Liver (tissue), 9 donors: ENCODE data around the gene GOLGA2. TPM values are rescaled to one million over a fixed set of nuclear protein-coding genes. Genes with fewer than 3 reads are reported as not detected.

Experiments
- DNase-seq: peaks from one replicate; pipeline ENCODE4 v3.0.0-alpha.2; 2017; ENCODE audit warnings: low spot score
- H3K27ac ChIP-seq, 2 donors: one replicate each; pipeline ENCODE4 v1.7.0; 2013; ENCODE audit warnings: inconsistent platforms in 2 of 2, low read length in 2 of 2, control low read depth in 1 of 2, low read depth in 1 of 2, mild to moderate bottlenecking in 1 of 2
- H3K27me3 ChIP-seq, 4 donors: one replicate each; pipeline versions ENCODE4 v1.6.1 to v1.7.0; 2013; ENCODE audit warnings: low read length in 3 of 4, inconsistent platforms in 1 of 4, mild to moderate bottlenecking in 1 of 4, moderate library complexity in 1 of 4; ENCODE audit not compliant: control insufficient read depth in 4 of 4, insufficient read depth in 4 of 4
- H3K36me3 ChIP-seq, 4 donors: one replicate each; pipeline versions ENCODE4 v1.6.1 to v1.7.0; 2013; ENCODE audit warnings: low read length in 3 of 4, mild to moderate bottlenecking in 3 of 4, low read depth in 1 of 4, moderate library complexity in 1 of 4; ENCODE audit not compliant: control insufficient read depth in 4 of 4, insufficient read depth in 3 of 4
- H3K4me1 ChIP-seq, 4 donors: one replicate each; pipeline versions ENCODE4 v1.6.1 to v1.7.0; 2013; ENCODE audit warnings: low read length in 3 of 4, mild to moderate bottlenecking in 3 of 4, moderate library complexity in 1 of 4; ENCODE audit not compliant: control insufficient read depth in 4 of 4, insufficient read depth in 4 of 4
- H3K4me3 ChIP-seq, 3 donors: one replicate each; pipeline versions ENCODE4 v1.6.1 to v1.7.0; 2013; ENCODE audit warnings: low read length in 3 of 3, control low read depth in 1 of 3, low read depth in 1 of 3, mild to moderate bottlenecking in 1 of 3
- H3K9ac ChIP-seq, 2 donors: one replicate each; pipeline ENCODE4 v1.7.0; 2013; ENCODE audit warnings: low read length in 2 of 2, mild to moderate bottlenecking in 2 of 2, moderate library complexity in 2 of 2, control low read depth in 1 of 2, low read depth in 1 of 2
- H3K9me3 ChIP-seq, 4 donors: one replicate each; pipeline versions ENCODE4 v1.6.1 to v1.7.0; 2013; ENCODE audit warnings: low read length in 3 of 4; ENCODE audit not compliant: control insufficient read depth in 4 of 4
- EGR1 ChIP-seq, 2 donors: IDR thresholded peaks; 2 replicates each; pipeline ENCODE4 v1.6.1; 2016 to 2018; ENCODE audit warnings: antibody characterized with exemption in 2 of 2, low read depth in 2 of 2
- FOXA1 ChIP-seq: IDR thresholded peaks from 2 replicates; pipeline ENCODE4 v1.6.1; 2016; ENCODE audit warnings: antibody characterized with exemption
- FOXA2 ChIP-seq: IDR thresholded peaks from 2 replicates; pipeline ENCODE4 v1.6.1; 2016; ENCODE audit warnings: antibody characterized with exemption
- HNF4A ChIP-seq, 2 donors: conservative IDR thresholded peaks; 2 replicates each; pipeline ENCODE4 v1.6.1; 2016; ENCODE audit warnings: antibody characterized with exemption in 2 of 2, mild to moderate bottlenecking in 2 of 2
- HNF4G ChIP-seq: IDR thresholded peaks from 2 replicates; pipeline ENCODE4 v1.6.1; 2016; ENCODE audit warnings: antibody characterized with exemption
- RAD21 ChIP-seq, 2 donors: IDR thresholded peaks; 2 replicates each; pipeline ENCODE4 v1.6.1; 2016; ENCODE audit warnings: antibody characterized with exemption in 2 of 2, mild to moderate bottlenecking in 2 of 2
- RXRA ChIP-seq, 2 donors: IDR thresholded peaks; 2 replicates each; pipeline ENCODE4 v1.6.1; 2017 to 2018; ENCODE audit warnings: antibody characterized with exemption in 2 of 2, mild to moderate bottlenecking in 1 of 2
- SP1 ChIP-seq: IDR thresholded peaks from 2 replicates; pipeline ENCODE4 v1.6.1; 2018; ENCODE audit warnings: antibody characterized with exemption, mild to moderate bottlenecking
- TAF1 ChIP-seq: conservative IDR thresholded peaks from 2 replicates; pipeline ENCODE4 v1.6.1; 2016; ENCODE audit warnings: antibody characterized with exemption, mild to moderate bottlenecking
- WGBS: extraction: QIAGEN DNeasy Blood & Tissue Kit; methylation state at CpG from one replicate; pipeline ENCODE4 v1.1.7; 2013; 5-methylcytosine and 5-hydroxymethylcytosine counted together
- polyA plus RNA-seq, 2 donors: library from polyadenylated mRNA; stranded (reverse) in 1 of 2; unstranded in 1 of 2; fragments of 200-250 nt in 1 of 2; fragments of >200 nt in 1 of 2; fragmentation: Nextera tagmentation in 1 of 2; extraction: Ambion mirVana in 1 of 2; gene quantifications; one replicate each; pipeline versions ENCODE4 v1.2.1 to v1.2.3, GENCODE V29; 2013 to 2015
- total RNA-seq, 2 donors: library from RNA; depleted of rRNA; stranded (reverse); fragments of >200 nt; gene quantifications; one replicate each; pipeline ENCODE4 v1.2.3, GENCODE V29; 2014
- TF ChIP-seq, protein P1 (sequence below): fragments of 150-350 bp; IDR thresholded peaks from 2 replicates; pipeline ENCODE4 v1.5.1; 2017; ENCODE audit warnings: improper control_type of control experiment, low read depth, low read length; ENCODE audit not compliant: missing input control
- TF ChIP-seq, protein P2 (sequence below): IDR thresholded peaks from 2 replicates; pipeline ENCODE4 v1.6.1; 2016; ENCODE audit warnings: antibody characterized with exemption
- TF ChIP-seq, protein P3 (sequence below): IDR thresholded peaks from 2 replicates; pipeline ENCODE4 v1.6.1; 2016; ENCODE audit warnings: antibody characterized with exemption
- donor health status: healthy.
- donor health status: healthy.
- donor health status: healthy.
- donor health status: healthy.
- donor health status: healthy.

Gene GOLGA2
- total and polyA plus RNA-seq, 4 donors, result 14.4 to 45.7 (median 27.9) TPM

DNA sequence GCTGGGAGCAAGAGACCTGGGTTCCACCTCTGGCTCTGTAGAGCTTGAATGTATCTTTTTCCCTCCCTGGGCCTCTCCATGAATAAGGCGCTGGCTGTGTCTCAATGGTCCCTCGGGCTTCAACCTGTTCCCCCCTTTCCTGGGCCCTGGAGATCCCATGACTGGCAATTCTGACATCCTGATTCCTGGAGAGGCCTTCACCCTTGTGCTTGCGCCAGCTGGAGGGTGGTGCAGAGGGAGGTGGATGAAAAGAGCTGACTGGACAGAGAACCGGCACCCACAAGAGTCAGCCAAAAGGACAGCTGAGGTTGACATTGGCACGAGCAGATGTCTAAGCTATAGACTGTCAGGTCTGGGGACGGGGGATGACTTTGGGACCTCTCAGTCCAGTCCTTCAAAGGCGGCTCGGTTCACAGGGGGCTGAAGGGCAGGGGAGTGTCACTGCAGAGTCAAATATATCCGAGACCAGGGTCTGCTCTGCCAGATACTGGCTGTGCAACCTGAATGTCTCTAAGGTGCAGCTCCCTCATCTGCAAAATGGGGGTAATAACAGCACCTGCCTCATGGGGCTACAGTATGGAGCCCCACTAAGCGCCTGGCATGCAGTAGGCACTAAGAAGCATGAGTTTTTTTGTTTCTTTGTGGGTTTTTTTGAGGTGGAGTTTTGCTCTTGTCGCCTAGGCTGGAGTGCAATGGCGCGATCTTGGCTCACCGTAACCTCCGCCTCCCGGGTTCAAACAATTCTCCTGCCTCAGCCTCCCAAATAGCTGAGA lies 58.8 kb downstream of the GOLGA2 start:
- Histone ChIP-seq H3K36me3 (no peaks in the 10 kb centered on the region), H3K9me3 (no peaks in the 10 kb centered on the region), H3K4me3 (no peak overlapping the region), H3K4me1 (peaks cover 9 to 48% (median 29%) of the 10 kb centered on the region in 4 donors), H3K9ac (no peak overlapping the region), H3K27ac (peak overlapping the region in 1 of 2 donors; percentile 45), H3K27me3 (no peaks in the 10 kb centered on the region)
- no peak for DNase-seq
- WGBS, result 61% methylated on average over 16 of the region's 16 CpGs
- TF ChIP-seq TAF1 (no peak), EGR1 (IDR thresholded peaks at IDR 0.05; ENCODE audit: low read depth in 2 of 2) (no peak), RAD21 (IDR thresholded peaks at IDR 0.05) (no peak), RXRA (IDR thresholded peaks at IDR 0.05) (no peak), SP1 (peak; percentile 8), FOXA2 (no peak)
- TF ChIP-seq, protein P1, sequence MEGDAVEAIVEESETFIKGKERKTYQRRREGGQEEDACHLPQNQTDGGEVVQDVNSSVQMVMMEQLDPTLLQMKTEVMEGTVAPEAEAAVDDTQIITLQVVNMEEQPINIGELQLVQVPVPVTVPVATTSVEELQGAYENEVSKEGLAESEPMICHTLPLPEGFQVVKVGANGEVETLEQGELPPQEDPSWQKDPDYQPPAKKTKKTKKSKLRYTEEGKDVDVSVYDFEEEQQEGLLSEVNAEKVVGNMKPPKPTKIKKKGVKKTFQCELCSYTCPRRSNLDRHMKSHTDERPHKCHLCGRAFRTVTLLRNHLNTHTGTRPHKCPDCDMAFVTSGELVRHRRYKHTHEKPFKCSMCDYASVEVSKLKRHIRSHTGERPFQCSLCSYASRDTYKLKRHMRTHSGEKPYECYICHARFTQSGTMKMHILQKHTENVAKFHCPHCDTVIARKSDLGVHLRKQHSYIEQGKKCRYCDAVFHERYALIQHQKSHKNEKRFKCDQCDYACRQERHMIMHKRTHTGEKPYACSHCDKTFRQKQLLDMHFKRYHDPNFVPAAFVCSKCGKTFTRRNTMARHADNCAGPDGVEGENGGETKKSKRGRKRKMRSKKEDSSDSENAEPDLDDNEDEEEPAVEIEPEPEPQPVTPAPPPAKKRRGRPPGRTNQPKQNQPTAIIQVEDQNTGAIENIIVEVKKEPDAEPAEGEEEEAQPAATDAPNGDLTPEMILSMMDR, result no peak
- TF ChIP-seq, protein P2, sequence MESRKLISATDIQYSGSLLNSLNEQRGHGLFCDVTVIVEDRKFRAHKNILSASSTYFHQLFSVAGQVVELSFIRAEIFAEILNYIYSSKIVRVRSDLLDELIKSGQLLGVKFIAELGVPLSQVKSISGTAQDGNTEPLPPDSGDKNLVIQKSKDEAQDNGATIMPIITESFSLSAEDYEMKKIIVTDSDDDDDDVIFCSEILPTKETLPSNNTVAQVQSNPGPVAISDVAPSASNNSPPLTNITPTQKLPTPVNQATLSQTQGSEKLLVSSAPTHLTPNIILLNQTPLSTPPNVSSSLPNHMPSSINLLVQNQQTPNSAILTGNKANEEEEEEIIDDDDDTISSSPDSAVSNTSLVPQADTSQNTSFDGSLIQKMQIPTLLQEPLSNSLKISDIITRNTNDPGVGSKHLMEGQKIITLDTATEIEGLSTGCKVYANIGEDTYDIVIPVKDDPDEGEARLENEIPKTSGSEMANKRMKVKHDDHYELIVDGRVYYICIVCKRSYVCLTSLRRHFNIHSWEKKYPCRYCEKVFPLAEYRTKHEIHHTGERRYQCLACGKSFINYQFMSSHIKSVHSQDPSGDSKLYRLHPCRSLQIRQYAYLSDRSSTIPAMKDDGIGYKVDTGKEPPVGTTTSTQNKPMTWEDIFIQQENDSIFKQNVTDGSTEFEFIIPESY, result no peak
- TF ChIP-seq, protein P3, sequence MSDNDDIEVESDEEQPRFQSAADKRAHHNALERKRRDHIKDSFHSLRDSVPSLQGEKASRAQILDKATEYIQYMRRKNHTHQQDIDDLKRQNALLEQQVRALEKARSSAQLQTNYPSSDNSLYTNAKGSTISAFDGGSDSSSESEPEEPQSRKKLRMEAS, result no peak

DNA sequence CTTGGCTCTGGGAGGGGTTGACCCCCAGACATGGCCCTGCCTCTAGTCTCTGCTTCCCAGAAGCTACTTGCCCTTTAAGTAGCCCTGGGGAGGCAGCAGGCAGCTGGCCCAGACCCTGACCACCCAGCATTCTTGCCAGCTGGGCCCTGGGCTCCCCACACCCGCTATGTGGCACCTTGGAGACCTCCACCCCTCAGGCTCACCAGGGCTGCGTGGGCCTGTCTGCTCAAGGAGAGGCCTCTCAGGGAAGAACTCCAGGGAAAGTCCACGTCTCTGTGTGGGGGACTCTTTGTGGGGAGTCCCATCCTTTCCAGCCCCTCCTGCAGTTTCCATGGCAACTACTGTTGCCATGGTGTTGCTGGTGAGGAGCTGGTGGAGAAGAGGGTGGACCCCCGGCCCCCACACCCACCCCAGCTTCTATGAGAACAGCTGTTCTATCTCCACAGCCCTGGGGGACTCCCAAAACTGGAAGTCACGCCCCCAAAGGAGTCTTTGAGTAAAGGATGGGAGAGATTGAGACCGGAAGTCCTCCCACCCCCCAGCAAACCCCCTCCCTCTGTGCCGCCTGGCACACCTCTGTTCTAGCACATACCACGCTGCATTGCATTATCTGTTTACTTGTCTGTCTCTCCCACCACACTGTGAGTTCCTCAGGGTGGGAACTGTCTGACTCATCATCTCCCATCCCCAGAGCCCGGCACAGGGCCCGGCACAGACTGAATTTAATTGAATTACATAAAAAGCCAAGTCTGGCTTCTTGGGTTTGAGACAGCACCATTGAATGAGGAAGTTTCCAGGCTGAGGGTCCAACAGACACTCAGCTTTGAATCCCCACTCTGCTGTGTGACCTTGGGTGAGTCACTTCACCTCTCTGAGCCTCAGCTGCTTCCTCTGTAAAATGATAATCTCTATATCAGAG lies 60.1 kb downstream of the GOLGA2 start:
- no peak for TF ChIP-seq FOXA2
- TF ChIP-seq RAD21 (IDR thresholded peaks at IDR 0.05), result no peak
- TF ChIP-seq, protein P3, result no peak
- no peak for TF ChIP-seq FOXA1
- TF ChIP-seq HNF4A (conservative IDR thresholded peaks at IDR 0.05), result no peak
- no peak for TF ChIP-seq EGR1 (IDR thresholded peaks at IDR 0.05; ENCODE audit: low read depth in 2 of 2)
- TF ChIP-seq HNF4G, result no peak
- Histone ChIP-seq H3K36me3 (no peaks in the 10 kb centered on the region), H3K4me3 (no peak overlapping the region), H3K9me3 (no peaks in the 10 kb centered on the region), H3K9ac (no peak overlapping the region), H3K27ac (peak overlapping the region in 1 of 2 donors; percentile 36), H3K4me1 (peaks cover 10 to 59% (median 40%) of the 10 kb centered on the region in 4 donors), H3K27me3 (no peaks in the 10 kb centered on the region)
- DNase-seq, result no peak
- WGBS, result 83% methylated on average over 10 of the region's 10 CpGs
